K562 (cell line): ENCODE results near the gene TOMT. TPM values are rescaled to one million over a fixed set of nuclear protein-coding genes. Genes with fewer than 3 reads are reported as not detected.

ENCODE experiments used
- ARNT ChIP-seq, 2 experiments: fragments of 450-650 bp; IDR thresholded peaks; 2 replicates each; pipeline ENCODE4 v1.6.1; 2016; ENCODE audit warnings: mild to moderate bottlenecking in 1 of 2
- BCOR ChIP-seq: fragments of 450-650 bp; IDR thresholded peaks from 2 replicates; pipeline ENCODE4 v1.6.1; 2016
- EWSR1 ChIP-seq: fragments of 450-650 bp; IDR thresholded peaks from 2 replicates; pipeline ENCODE4 v1.6.1; 2018; ENCODE audit warnings: borderline replicate concordance, mild to moderate bottlenecking, low read depth, moderate library complexity; ENCODE audit not compliant: partially characterized antibody
- GATA2 ChIP-seq: sonication (generic); formaldehyde crosslinking; IDR thresholded peaks from 2 replicates; pipeline ENCODE4 v1.4.0; 2020; ENCODE audit warnings: mild to moderate bottlenecking, missing genetic modification reagents
- HDAC3 ChIP-seq: fragments of 450-650 bp; IDR thresholded peaks from 2 replicates; pipeline ENCODE4 v1.6.1; 2018; ENCODE audit warnings: borderline replicate concordance, mild to moderate bottlenecking, moderate library complexity; ENCODE audit not compliant: partially characterized antibody
- HDAC8 ChIP-seq: fragments of 450-650 bp; IDR thresholded peaks from 2 replicates; pipeline ENCODE4 v1.6.1; 2016; ENCODE audit warnings: mild to moderate bottlenecking, missing genetic modification characterization, moderate library complexity, missing compliant biosample characterization
- MAFF ChIP-seq: IDR thresholded peaks from 2 replicates; pipeline ENCODE4 v1.6.1; 2012; ENCODE audit warnings: low read length, improper control_type of control experiment
- MAFG ChIP-seq: fragments of 450-650 bp; conservative IDR thresholded peaks from 2 replicates; pipeline ENCODE4 v1.6.1; 2016; ENCODE audit warnings: missing genetic modification characterization, missing compliant biosample characterization
- MED1 ChIP-seq: sonication (generic); formaldehyde crosslinking; IDR thresholded peaks from 2 replicates; pipeline ENCODE4 v1.8.1; 2023; ENCODE audit warnings: missing genetic modification reagents, borderline replicate concordance
- NFE2 ChIP-seq: IDR thresholded peaks from 2 replicates; pipeline ENCODE4 v1.6.1; 2014; ENCODE audit warnings: antibody characterized with exemption, low read depth
- NFE2L1 ChIP-seq: fragments of 450-650 bp; IDR thresholded peaks from 2 replicates; pipeline ENCODE4 v1.6.1; 2016; ENCODE audit warnings: missing genetic modification characterization, low read depth, mild to moderate bottlenecking, missing compliant biosample characterization, moderate library complexity, borderline replicate concordance
- RAD21 ChIP-seq, 2 experiments: fragments of 250-450 bp in 1 of 2; fragments of 450-650 bp in 1 of 2; sonication (Bioruptor Pico) in 1 of 2; formaldehyde crosslinking in 1 of 2; IDR thresholded peaks in 1 of 2; conservative IDR thresholded peaks in 1 of 2; 2 replicates each; pipeline versions ENCODE4 v1.4.0 to v1.8.0; 2020 to 2022; ENCODE audit warnings: mild to moderate bottlenecking in 2 of 2, moderate library complexity in 1 of 2
- RNF2 ChIP-seq: sonication (generic); IDR thresholded peaks from 2 replicates; pipeline ENCODE4 v1.6.1; 2016
- SIN3B ChIP-seq: fragments of 450-650 bp; IDR thresholded peaks from 2 replicates; pipeline ENCODE4 v1.6.1; 2017; ENCODE audit warnings: low read depth, mild to moderate bottlenecking, moderate library complexity
- SOX6 ChIP-seq: fragments of 450-650 bp; IDR thresholded peaks from 2 replicates; pipeline ENCODE4 v1.6.1; 2014; ENCODE audit warnings: mild to moderate bottlenecking
- SREBF1 ChIP-seq: fragments of 150-350 bp; IDR thresholded peaks from 2 replicates; pipeline ENCODE4 v1.6.1; 2014; ENCODE audit warnings: antibody characterized with exemption, low read depth, low read length, borderline replicate concordance
- TCFL5 ChIP-seq: fragments of 250-450 bp; sonication (Bioruptor Pico); conservative IDR thresholded peaks from 2 replicates; pipeline ENCODE4 v1.6.1; 2021; ENCODE audit warnings: mild to moderate bottlenecking, moderate library complexity, matching md5 sums
- U2AF1 ChIP-seq: fragments of 200-400 bp; formaldehyde crosslinking; optimal IDR thresholded peaks from 2 replicates; pipeline ENCODE3; 2017; ENCODE audit warnings: mild to moderate bottlenecking, low read depth, low read length, moderate library complexity
- ZBTB34 ChIP-seq: fragments of 250-450 bp; sonication (Bioruptor Pico); IDR thresholded peaks from 2 replicates; pipeline ENCODE4 v1.8.0; 2021; ENCODE audit warnings: mild to moderate bottlenecking, moderate library complexity
- ZFP36 ChIP-seq: fragments of 150-350 bp; IDR thresholded peaks from 2 replicates; pipeline ENCODE4 v1.6.1; 2018; ENCODE audit warnings: low read length, low read depth; ENCODE audit not compliant: partially characterized antibody
- ZFP91 ChIP-seq: sonication (generic); formaldehyde crosslinking; IDR thresholded peaks from 2 replicates; pipeline ENCODE4 v1.8.0; 2022; ENCODE audit warnings: mild to moderate bottlenecking, missing genetic modification reagents
- ZNF174 ChIP-seq: fragments of 250-450 bp; sonication (Bioruptor Pico); IDR thresholded peaks from 2 replicates; pipeline ENCODE4 v1.4.0; 2020; ENCODE audit warnings: mild to moderate bottlenecking
- ZNF316 ChIP-seq: fragments of 450-650 bp; IDR thresholded peaks from 2 replicates; pipeline ENCODE4 v1.6.1; 2016
- ZNF354B ChIP-seq: fragments of 250-450 bp; sonication (Bioruptor Pico); IDR thresholded peaks from 2 replicates; pipeline ENCODE4 v1.4.0; 2020
- ZNF644 ChIP-seq: fragments of 200-800 bp; sonication (Bioruptor generic); IDR thresholded peaks from 2 replicates; pipeline ENCODE4 v1.6.1; 2016; ENCODE audit warnings: low read depth, missing genetic modification characterization, missing compliant biosample characterization
- ZNF668 ChIP-seq: fragments of 250-450 bp; sonication (Bioruptor Pico); IDR thresholded peaks from 2 replicates; pipeline ENCODE4 v1.8.0; 2022; ENCODE audit warnings: mild to moderate bottlenecking, inconsistent platforms
- ZNF740 ChIP-seq, 3 experiments: fragments of 200-800 bp in 1 of 3; sonication (Bioruptor generic) in 1 of 3; sonication (generic) in 1 of 3; formaldehyde crosslinking in 1 of 3; IDR thresholded peaks; 2 replicates each; pipeline versions ENCODE4 v1.6.1 to v1.8.0; 2016 to 2022; ENCODE audit warnings: mild to moderate bottlenecking in 2 of 3, missing compliant biosample characterization in 2 of 3, missing genetic modification characterization in 2 of 3, missing genetic modification reagents in 1 of 3
- ZNF785 ChIP-seq: fragments of 250-450 bp; sonication (Bioruptor Pico); IDR thresholded peaks from 2 replicates; pipeline ENCODE4 v1.4.0; 2020; ENCODE audit warnings: mild to moderate bottlenecking
- polyA plus RNA-seq, 8 experiments: library from polyadenylated mRNA; depleted of rRNA in 4 of 8; stranded (reverse) in 5 of 8; unstranded in 3 of 8; fragments of >200 nt; fragmentation: Nextera tagmentation in 2 of 8; fragmentation: Illumina TruSeq in 1 of 8; extraction: Ambion mirVana in 2 of 8; extraction: Trizol in 1 of 8; gene quantifications; 2 replicates each; pipeline versions ENCODE4 v1.2.1 to v1.2.3, GENCODE V29; 2011 to 2014; ENCODE audit warnings: inconsistent platforms in 1 of 8, missing spikeins in 1 of 8
- total RNA-seq, 7 experiments: library from RNA; depleted of rRNA in 6 of 7; stranded (reverse); fragments of >200 nt in 6 of 7; fragmentation: Illumina TruSeq in 2 of 7; extraction: Trizol in 2 of 7; gene quantifications; 2 replicates each; pipeline versions ENCODE4 v1.2.1 to v1.2.3, GENCODE V29; 2011 to 2021; ENCODE audit warnings: low replicate concordance in 1 of 7

TOMT gene
- total and polyA plus RNA-seq, 9 of the 15 experiments (the other 6 are each of a cell fraction or from before 2014, with no cell fraction given): not detected

GRCh38 chr11:72079819-72080325 is 25.9 kb upstream of the TOMT start (continued):
- TF ChIP-seq ZNF740 (CRISPR knock-in tag; IDR thresholded peaks at IDR 0.05) (no peak; the same call in 1 of the 2 replicates), ZNF740 (tag; IDR thresholded peaks at IDR 0.05) (peak in 1 of 2 experiments; percentile 93; a peak in 2 of 4 replicates), ZBTB34 (CRISPR knock-in tag) (no peak), RNF2 (no peak), ZNF644 (tag) (no peak), BCOR (no peak), MAFF (peak; percentile 84), SREBF1 (no peak), RAD21 (CRISPR knock-in tag; conservative IDR thresholded peaks at IDR 0.05 in 1 of 2, IDR thresholded peaks at IDR 0.05 in 1 of 2) (no peak), GATA2 (CRISPR knock-in tag) (0 out of 2 replicates have a peak, but pooled peaks have one; percentile 16), ARNT (IDR thresholded peaks at IDR 0.05) (peak in 1 of 2 experiments; percentile 13; a peak in 1 of 4 replicates), ZFP91 (CRISPR knock-in tag) (0 out of 2 replicates have a peak, but pooled peaks have one; percentile 21), ZNF785 (CRISPR knock-in tag) (no peak), NFE2 (peak; percentile 36), NFE2L1 (tag) (no peak), MED1 (no peak), ZNF316 (peak; percentile 97), HDAC8 (no peak), ZFP36 (no peak), ZNF354B (CRISPR knock-in tag) (no peak), EWSR1 (no peak), ZNF174 (no peak), MAFG (tag) (peak; percentile 88), HDAC3 (peak; percentile 8), SIN3B (no peak), SOX6 (0 out of 2 replicates have a peak, but pooled peaks have one; percentile 7), TCFL5 (no peak), U2AF1 (no peak), ZNF668 (CRISPR knock-in tag) (no peak)
